Thymus (tissue), 11 donors: Measurements from ENCODE around the gene PRDX2. TPM values are rescaled to one million over a fixed set of nuclear protein-coding genes. Genes with fewer than 3 reads are reported as not detected.
"Not testable (repeated sequence)": the region's sequence is repeated elsewhere in the genome, so short reads cannot be mapped to it uniquely, and the experiment has no call there.

Experiments
- DNase-seq, 9 donors: peaks; one replicate each; pipeline ENCODE4 v3.0.0-alpha.2; 2013; ENCODE audit warnings: low spot score in 9 of 9, low read depth in 6 of 9, missing footprints in 1 of 9
- H3K27ac ChIP-seq, 2 donors: one replicate each; pipeline ENCODE4 v1.5.1; 2013; ENCODE audit warnings: control low read depth in 1 of 2, low read depth in 1 of 2, low read length in 1 of 2, mild to moderate bottlenecking in 1 of 2, moderate library complexity in 1 of 2
- H3K27me3 ChIP-seq, 2 donors: one replicate each; pipeline ENCODE4 v1.5.1; 2013; ENCODE audit warnings: low read length in 1 of 2; ENCODE audit not compliant: control insufficient read depth in 2 of 2, insufficient read depth in 1 of 2
- H3K36me3 ChIP-seq, 2 donors: one replicate each; pipeline ENCODE4 v1.5.1; 2013; ENCODE audit warnings: low read length in 1 of 2, mild to moderate bottlenecking in 1 of 2, moderate library complexity in 1 of 2; ENCODE audit not compliant: control insufficient read depth in 2 of 2, insufficient read depth in 2 of 2
- H3K4me1 ChIP-seq, 2 donors: one replicate each; pipeline ENCODE4 v1.5.1; 2013; ENCODE audit warnings: low read length in 2 of 2; ENCODE audit not compliant: control insufficient read depth in 2 of 2, insufficient read depth in 2 of 2
- H3K4me3 ChIP-seq, 2 donors: one replicate each; pipeline ENCODE4 v1.5.1; 2013; ENCODE audit warnings: low read length in 2 of 2, control low read depth in 1 of 2, mild to moderate bottlenecking in 1 of 2
- H3K9me3 ChIP-seq, 2 donors: one replicate each; pipeline ENCODE4 v1.5.1; 2013; ENCODE audit warnings: low read length in 1 of 2, mild to moderate bottlenecking in 1 of 2; ENCODE audit not compliant: control insufficient read depth in 2 of 2, insufficient read depth in 1 of 2
- WGBS: extraction: QIAGEN DNeasy Blood & Tissue Kit; methylation state at CpG from one replicate; pipeline ENCODE4 v1.1.7; 2013; 5-methylcytosine and 5-hydroxymethylcytosine counted together
- polyA plus RNA-seq: library from polyadenylated mRNA; stranded (reverse); fragments of 200-250 nt; gene quantifications from one replicate; pipeline ENCODE4 v1.2.3, GENCODE V29; 2013
- total RNA-seq: library from RNA; stranded (reverse); fragments of 120-200 nt; gene quantifications from one replicate; pipeline ENCODE4 v1.2.4, GENCODE V29; 2013
- donor health status: healthy.

Gene PRDX2
- total and polyA plus RNA-seq, 2 donors = 113 to 202 TPM

DNA sequence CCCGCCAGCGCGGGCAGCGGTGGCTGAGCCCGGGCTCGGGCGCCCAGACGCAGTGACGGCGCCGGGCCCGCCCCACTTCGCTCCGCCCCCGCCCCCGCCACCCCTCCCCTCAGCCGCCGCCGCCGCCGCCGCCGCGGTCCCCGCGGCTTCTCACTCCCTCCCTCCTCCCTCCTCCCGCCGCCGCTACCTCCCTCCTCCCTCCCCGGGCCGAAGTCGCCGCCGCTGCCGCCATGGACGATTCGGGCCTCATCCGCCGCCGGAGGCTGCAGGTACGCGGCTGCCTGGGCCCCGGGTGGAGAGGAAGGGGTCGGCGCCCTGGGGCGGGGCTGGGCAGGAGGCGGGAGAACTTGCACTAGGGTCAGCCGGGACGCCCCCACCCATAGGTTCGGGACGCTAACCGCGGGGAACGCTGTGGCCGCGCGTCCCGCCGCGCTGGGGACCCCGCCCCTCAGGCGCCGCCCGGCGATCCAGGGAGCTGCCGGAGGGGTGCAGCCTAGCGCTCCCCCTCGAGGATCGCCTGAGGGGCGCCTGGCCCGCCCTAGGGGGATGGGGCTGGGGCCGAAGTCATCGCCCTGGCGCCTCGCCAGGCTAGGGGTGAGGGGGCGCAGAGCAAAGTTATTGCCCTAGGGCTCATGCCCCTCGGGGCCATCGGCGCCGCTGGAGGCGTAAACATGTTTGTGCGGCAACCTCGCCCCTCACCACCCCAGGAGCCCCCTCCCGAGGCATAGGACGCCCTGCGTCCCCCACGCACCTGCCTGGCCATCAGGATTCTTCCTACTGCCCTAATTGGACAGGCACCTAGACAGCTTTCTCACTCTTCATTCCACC is 32.4 kb upstream of the PRDX2 start:
- DNase-seq = peak in 1 of 9 donors; percentile 25
- Histone ChIP-seq H3K4me3 (peak overlapping the region in 1 of 2 donors; percentile 50), H3K9me3 (peaks cover 3 to 11% of the 10 kb centered on the region in 2 donors), H3K4me1 (peaks cover 2 to 15% of the 10 kb centered on the region in 2 donors), H3K36me3 (no peaks in the 10 kb centered on the region), H3K27ac (no peak overlapping the region), H3K27me3 (peaks cover 69 to 96% of the 10 kb centered on the region in 2 donors)
- WGBS = 2% methylated on average over 85 of the region's 87 CpGs

DNA sequence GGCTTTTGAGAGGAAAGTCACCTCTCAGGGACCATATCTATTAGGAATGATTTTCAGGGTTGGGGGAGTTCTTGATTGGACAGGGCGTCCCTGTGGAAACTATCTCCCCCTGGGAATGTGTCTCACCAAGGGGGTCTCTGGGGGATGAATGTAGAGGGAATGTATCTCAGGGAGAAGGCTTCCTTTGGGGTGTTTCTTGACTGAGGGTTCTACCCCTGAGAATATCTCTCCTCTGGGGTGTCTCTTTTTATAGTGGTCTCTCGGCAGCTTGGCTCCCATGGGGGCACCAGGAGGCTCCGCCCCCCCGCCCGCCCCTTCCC is 31.8 kb upstream of the PRDX2 start:
- DNase-seq = no peak
- H3K4me1 ChIP-seq = peaks cover 2 to 10% of the 10 kb centered on the region in 2 donors
- H3K36me3 ChIP-seq = no peaks in the 10 kb centered on the region
- no peak overlapping the region for H3K27ac ChIP-seq
- peaks cover 63 to 96% of the 10 kb centered on the region in 2 donors for H3K27me3 ChIP-seq
- 2% methylated on average over 5 of the region's 5 CpGs for WGBS
- H3K9me3 ChIP-seq = peaks cover 3 to 11% of the 10 kb centered on the region in 2 donors
- H3K4me3 ChIP-seq = peak overlapping the region in 1 of 2 donors; percentile 50

DNA sequence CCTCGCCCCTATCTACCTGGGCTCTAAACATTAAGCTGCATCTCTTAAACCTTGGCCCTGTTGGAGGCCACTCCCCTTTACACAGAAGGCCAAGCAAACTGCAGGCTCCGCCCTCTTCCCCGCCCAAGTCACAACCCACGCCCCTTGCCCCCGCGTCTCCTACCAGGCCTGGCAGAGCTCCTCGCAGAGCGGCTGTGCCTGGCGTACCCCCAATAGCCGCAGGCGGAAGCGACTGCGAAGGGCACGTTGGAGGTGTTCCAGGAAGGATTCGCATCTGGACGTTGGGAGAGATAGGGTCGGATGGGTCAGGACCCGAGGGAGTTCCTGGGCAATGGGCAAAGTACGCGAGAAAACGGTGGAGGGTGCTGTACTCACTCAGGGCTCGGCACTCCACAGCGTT is 26.9 kb upstream of the PRDX2 start:
- Histone ChIP-seq H3K27me3 (peaks cover 26 to 80% of the 10 kb centered on the region in 2 donors), H3K4me3 (no peak overlapping the region), H3K27ac (no peak overlapping the region), H3K36me3 (no peaks in the 10 kb centered on the region), H3K9me3 (peaks cover 2 to 7% of the 10 kb centered on the region in 2 donors), H3K4me1 (peaks cover 3 to 7% of the 10 kb centered on the region in 2 donors)
- peak in 4 of 9 donors; percentile 32 to 71 (median 53) for DNase-seq
- 11% methylated on average over 23 of the region's 23 CpGs for WGBS

DNA sequence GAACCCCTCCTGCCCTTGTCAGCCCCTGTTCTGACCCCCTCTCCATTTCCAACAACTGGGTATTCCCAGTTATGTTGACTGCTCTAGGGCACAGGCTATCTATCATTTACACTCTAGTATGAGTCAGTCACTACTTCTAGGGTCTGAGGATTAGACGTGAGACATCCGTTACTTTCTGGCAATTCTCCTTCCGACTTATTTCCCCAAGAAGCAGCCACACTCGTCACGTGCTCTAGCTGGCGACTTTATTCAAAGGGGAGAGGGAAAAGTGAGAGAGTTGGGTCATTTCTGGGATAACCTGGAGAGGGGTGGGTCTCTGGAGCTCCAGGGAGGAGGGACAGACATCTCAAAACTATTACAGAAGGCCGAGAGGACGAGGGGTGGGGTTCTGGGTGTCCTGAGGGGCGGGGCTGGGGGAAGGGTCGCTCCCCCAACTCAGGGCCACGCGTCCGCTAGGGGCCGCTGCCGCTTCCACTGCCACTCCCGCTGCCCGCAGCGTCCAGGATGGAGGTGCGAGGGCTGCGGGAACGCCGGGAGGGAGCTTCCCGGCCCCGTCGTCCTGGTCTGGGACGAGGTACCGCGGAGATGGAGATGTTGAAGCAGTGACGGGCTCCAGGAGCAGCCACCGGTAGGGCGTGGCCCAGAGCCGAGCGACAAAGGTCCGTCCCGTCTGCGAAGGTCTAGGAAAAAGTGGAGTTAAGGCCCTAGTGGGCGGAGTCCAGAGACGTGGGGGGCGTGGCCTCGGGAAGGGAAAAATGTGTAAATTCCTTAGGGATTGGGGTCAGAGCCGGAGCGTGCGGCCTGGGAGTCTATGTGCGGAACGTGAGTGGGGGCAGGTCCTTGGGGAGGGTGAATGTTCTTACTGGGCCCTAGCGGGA is 23.9 kb upstream of the PRDX2 start:
- no peak for DNase-seq
- Histone ChIP-seq H3K27me3 (peaks cover 13 to 51% of the 10 kb centered on the region in 2 donors), H3K36me3 (no peaks in the 10 kb centered on the region), H3K4me3 (no peak overlapping the region), H3K27ac (no peak overlapping the region), H3K4me1 (peaks cover 0 to 3% of the 10 kb centered on the region in 2 donors), H3K9me3 (peaks cover 0 to 2% of the 10 kb centered on the region in 2 donors)
- whole genome bisulfite sequencing = 11% methylated on average over 46 of the region's 46 CpGs

DNA sequence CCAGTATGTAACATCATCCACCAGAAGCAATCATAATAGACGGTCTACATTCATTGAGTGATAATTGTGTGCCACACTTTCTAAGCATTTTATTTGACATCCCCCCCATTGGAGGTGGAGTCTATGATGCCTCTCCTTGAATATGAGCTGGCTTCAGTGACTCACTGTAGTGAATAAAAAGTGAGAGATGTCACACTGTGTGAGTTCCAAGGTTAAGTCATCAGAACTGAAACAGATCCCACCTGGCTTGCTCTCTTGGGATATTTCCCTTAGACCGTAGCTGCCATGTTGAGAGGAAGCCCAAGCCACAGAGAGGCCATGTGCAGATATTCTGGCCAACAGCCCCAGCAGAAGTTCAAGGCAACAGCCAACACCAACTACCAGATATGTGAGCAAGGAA is 20.2 kb upstream of the PRDX2 start:
- H3K36me3 ChIP-seq = no peaks in the 10 kb centered on the region
- H3K4me1 ChIP-seq = peaks cover 0 to 3% of the 10 kb centered on the region in 2 donors
- DNase-seq = no peak
- H3K27ac ChIP-seq = no peak overlapping the region
- WGBS = 96% methylated on average over 2 of the region's 2 CpGs
- no peak overlapping the region for H3K4me3 ChIP-seq
- H3K27me3 ChIP-seq = peaks cover 7 to 17% of the 10 kb centered on the region in 2 donors
- H3K9me3 ChIP-seq = no peaks in the 10 kb centered on the region

DNA sequence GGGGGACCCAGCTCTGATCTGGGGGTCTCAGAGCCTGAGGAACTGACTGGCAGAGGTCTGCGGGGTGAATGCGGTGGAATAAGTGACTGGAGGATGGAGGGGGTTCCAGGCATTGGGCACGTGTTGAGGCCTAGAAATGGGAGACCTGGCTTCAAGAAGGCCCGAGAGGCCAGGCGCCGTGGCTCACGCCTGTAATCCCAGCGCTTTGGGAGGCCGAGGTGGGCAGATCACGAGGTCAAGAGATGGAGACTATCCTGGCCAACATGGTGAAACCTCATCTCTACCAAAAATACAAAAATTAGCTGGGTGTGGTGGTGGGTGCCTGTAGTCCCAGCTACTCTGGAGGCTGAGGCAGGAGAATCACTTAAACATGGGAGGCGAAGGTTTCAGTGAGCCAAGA is 16.2 kb upstream of the PRDX2 start:
- 99% methylated on average over 11 of the region's 11 CpGs for WGBS
- H3K4me3 ChIP-seq, H3K27ac ChIP-seq, H3K27me3 ChIP-seq, DNase-seq, H3K4me1 ChIP-seq, H3K9me3 ChIP-seq: not testable (repeated sequence)
- peaks cover 8 to 12% of the 10 kb centered on the region in 2 donors for H3K36me3 ChIP-seq

DNA sequence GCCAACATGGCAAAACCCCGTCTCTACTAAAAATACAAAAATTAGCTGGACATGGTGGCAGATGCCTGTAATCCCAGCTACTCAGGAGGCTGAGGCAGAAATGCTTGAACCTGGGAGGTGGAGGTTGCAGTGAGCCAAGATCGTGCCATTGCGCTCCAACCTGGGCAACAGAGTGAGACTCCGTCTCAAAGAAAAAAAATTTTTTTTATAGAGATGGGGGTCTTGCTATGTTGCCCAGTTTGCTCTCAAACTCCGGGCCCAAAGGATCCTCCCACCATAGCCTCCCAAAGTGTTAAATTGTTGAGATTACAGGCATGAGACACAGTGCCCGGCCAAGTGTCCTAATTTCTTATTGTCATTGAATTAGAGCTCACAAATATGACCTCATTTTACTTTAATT is 15.6 kb upstream of the PRDX2 start:
- not testable (repeated sequence) for H3K27ac ChIP-seq, H3K27me3 ChIP-seq, DNase-seq, H3K4me3 ChIP-seq, H3K4me1 ChIP-seq, H3K9me3 ChIP-seq
- peaks cover 8 to 15% of the 10 kb centered on the region in 2 donors for H3K36me3 ChIP-seq
- 98% methylated on average over 6 of the region's 6 CpGs for WGBS

DNA sequence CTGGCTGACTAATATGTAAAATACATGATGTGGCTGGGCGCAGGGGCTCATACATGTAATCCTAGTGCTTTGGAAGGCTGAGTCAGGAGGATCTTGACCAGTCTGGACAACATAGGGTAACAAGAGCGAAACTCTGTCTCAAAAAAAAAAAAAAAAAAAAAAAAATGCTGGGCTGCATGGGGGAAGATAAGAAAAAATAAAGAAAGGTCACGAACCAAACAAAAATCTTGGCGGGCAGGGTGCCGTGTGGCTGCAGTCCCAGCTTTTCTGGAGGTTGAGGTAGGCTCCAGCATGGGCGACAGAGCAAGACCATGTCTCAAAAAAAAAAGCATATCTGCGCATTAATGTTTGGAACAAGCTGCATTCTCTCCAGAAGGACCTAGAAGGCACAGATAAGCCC is 13.5 kb upstream of the PRDX2 start:
- Histone ChIP-seq H3K4me3 (no peak overlapping the region), H3K4me1 (no peaks in the 10 kb centered on the region), H3K36me3 (peaks cover 15 to 17% of the 10 kb centered on the region in 2 donors), H3K27me3 (no peaks in the 10 kb centered on the region), H3K9me3 (no peaks in the 10 kb centered on the region), H3K27ac (no peak overlapping the region)
- WGBS = 98% methylated on average over 7 of the region's 7 CpGs
- DNase-seq = no peak
